ENCODE results near the gene SIPA1L3. TPM values are rescaled to one million over a fixed set of nuclear protein-coding genes. Genes with fewer than 3 reads are reported as not detected.

SIPA1L3 gene
- polyA plus RNA-seq, 1 of the 3 experiments (the other 2 are of a cell fraction), result 11.6 TPM

- TF ChIP-seq REST (IDR thresholded peaks at IDR 0.05; ENCODE audit: low read depth, low read length), result no peak
- TF ChIP-seq RCOR1 (IDR thresholded peaks at IDR 0.05; ENCODE audit: low read length), result no peak
- TF ChIP-seq NRF1 (IDR thresholded peaks at IDR 0.05; ENCODE audit: low read depth, low read length), result no peak
- TF ChIP-seq NFIC (IDR thresholded peaks at IDR 0.05; ENCODE audit: borderline replicate concordance), result no peak
These were observed 44.8 kb downstream of the SIPA1L3 start (continued) for GRCh38 chr19:37951816-37952210.

DNA sequence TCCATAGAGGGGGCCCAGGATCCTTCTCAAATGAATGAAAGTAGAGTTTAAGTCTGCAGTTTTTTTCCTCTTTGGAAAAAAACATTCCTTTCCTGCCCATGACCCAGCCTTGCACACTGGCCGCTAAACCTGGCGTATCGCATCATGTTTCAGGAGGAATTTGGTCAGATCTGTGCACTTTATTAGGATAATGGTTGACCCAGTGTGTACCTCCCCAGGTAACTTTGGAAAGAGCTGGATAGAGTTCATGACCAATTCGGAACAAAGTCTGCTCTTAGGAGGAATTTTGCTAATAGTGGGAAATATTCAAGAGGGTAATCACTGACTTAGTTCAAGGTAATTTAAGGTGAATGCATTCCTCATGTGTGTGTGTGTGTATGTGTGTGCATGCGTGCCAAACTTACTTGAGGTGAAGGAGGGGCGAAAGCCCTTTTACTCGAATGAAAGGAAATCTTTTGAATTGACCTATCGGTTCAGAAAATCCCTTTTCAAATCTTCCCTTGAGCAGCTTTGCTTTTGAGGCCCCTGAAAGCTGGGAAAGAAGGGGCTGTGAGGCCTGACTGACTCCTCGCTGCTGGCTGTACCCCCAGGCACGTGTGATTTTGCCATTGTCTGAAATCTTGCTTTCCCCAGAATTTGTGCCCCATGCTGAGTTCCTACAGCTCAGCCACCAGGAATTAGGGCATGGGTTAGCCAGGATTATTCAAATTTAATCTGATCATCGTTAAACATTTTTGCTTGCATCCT is 46.3 kb downstream of the SIPA1L3 start:
- H3F3A ChIP-seq (replicated peaks; ENCODE audit: insufficient read depth), result no peaks in the 10 kb centered on the region
- H3K79me2 ChIP-seq (ENCODE audit: insufficient read depth), result peaks cover 96% of the 10 kb centered on the region
- H3K27me3 ChIP-seq (ENCODE audit: insufficient read depth), result no peaks in the 10 kb centered on the region
- 0 out of 2 replicates have a peak, but pooled peaks cover 3% of the 10 kb centered on the region for H4K20me1 ChIP-seq (ENCODE audit: insufficient read depth)
- no peaks in the 10 kb centered on the region for H3K9me2 ChIP-seq
- TF ChIP-seq MEF2A (IDR thresholded peaks at IDR 0.05; ENCODE audit: borderline replicate concordance, low read depth) (no peak), FOXJ3 (CRISPR knock-in tag; IDR thresholded peaks at IDR 0.05) (no peak), NFIC (IDR thresholded peaks at IDR 0.05; ENCODE audit: borderline replicate concordance) (no peak), RCOR1 (IDR thresholded peaks at IDR 0.05; ENCODE audit: low read length) (no peak), JUND (IDR thresholded peaks at IDR 0.05) (no peak), GATA2 (CRISPR knock-in tag; IDR thresholded peaks at IDR 0.05) (no peak)
- TF ChIP-seq, protein P1, sequence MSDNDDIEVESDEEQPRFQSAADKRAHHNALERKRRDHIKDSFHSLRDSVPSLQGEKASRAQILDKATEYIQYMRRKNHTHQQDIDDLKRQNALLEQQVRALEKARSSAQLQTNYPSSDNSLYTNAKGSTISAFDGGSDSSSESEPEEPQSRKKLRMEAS (IDR thresholded peaks at IDR 0.05; ENCODE audit: low read depth), result no peak
- TF ChIP-seq, protein P2, sequence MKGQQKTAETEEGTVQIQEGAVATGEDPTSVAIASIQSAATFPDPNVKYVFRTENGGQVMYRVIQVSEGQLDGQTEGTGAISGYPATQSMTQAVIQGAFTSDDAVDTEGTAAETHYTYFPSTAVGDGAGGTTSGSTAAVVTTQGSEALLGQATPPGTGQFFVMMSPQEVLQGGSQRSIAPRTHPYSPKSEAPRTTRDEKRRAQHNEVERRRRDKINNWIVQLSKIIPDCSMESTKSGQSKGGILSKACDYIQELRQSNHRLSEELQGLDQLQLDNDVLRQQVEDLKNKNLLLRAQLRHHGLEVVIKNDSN (IDR thresholded peaks at IDR 0.05; ENCODE audit: borderline replicate concordance, low read depth), result no peak
- DNase-seq, result no peak
- peaks cover 0 to 16% of the 10 kb centered on the region in 2 experiments; a peak in 1 of 4 replicates for H3K4me1 ChIP-seq (ENCODE audit: control insufficient read depth in 1 of 2, insufficient read depth in 2 of 2, low read depth in 1 of 2, low read length in 1 of 2)
- H3K9me3 ChIP-seq, result no peaks in the 10 kb centered on the region
- CTCF ChIA-PET, result interaction anchor here (1.0 to 1.2 kb wide), 2 partner anchors 23 to 30 kb away, joined by 4 to 6 read pairs; no protein-coding TSS in a partner anchor
- no peak overlapping the region for H3K9ac ChIP-seq
- no peak overlapping the region for H3K4me2 ChIP-seq
- POLR2A ChIA-PET, result no interaction called here
- H2AFZ ChIP-seq (ENCODE audit: low read depth), result no peak overlapping the region
- H3K36me3 ChIP-seq (replicated peaks in 1 of 2; ENCODE audit: control insufficient read depth in 1 of 2, insufficient read depth in 2 of 2, low read length in 1 of 2), result peaks cover 0 to 3% of the 10 kb centered on the region in 2 experiments
- WGBS (ENCODE audit: low lambda C conversion rate), result 89% methylated on average over 11 of the region's 11 CpGs
- H3K4me3 ChIP-seq (ENCODE audit: low read depth in 2 of 2, low read length in 1 of 2), result no peak overlapping the region
- peak overlapping the region in 1 of 2 experiments; percentile 25; a peak in 1 of 4 replicates for H3K27ac ChIP-seq (ENCODE audit: low read depth in 2 of 2, low read length in 1 of 2)

All from SK-N-SH (cell line).